Esophagus squamous epithelium (tissue), 5 donors: ENCODE results near the gene GIN1. TPM values are rescaled to one million over a fixed set of nuclear protein-coding genes. Genes with fewer than 3 reads are reported as not detected.
"Not testable (repeated sequence)": the region's sequence is repeated elsewhere in the genome, so short reads cannot be mapped to it uniquely, and the experiment has no call there.

Source experiments
- DNase-seq: peaks from one replicate; lab custom pipeline; 2025; lab: John Stamatoyannopoulos, UW
- H3K27ac ChIP-seq, 4 donors: fragments of 200-600 bp; sonication (generic); one replicate each; pipeline ENCODE4 v1.5.1; 2016 to 2019; ENCODE audit warnings: mild to moderate bottlenecking in 1 of 4
- H3K27me3 ChIP-seq, 4 donors: fragments of 200-600 bp; sonication (generic); 1 replicate in 3 of 4; 2 replicates in 1 of 4; pipeline versions ENCODE4 v1.5.1 to v1.6.0; 2017 to 2021; ENCODE audit warnings: antibody characterized with exemption in 1 of 4
- H3K36me3 ChIP-seq, 3 donors: fragments of 200-600 bp; sonication (generic); one replicate each; pipeline ENCODE4 v1.5.1; 2016 to 2019
- H3K4me1 ChIP-seq, 3 donors: fragments of 200-600 bp; sonication (generic); one replicate each; pipeline ENCODE4 v1.5.1; 2017 to 2019
- H3K4me3 ChIP-seq, 4 donors: fragments of 200-600 bp; sonication (generic); 1 replicate in 3 of 4; 2 replicates in 1 of 4; pipeline ENCODE4 v1.5.1; 2016 to 2019; ENCODE audit warnings: mild to moderate bottlenecking in 2 of 4, moderate library complexity in 1 of 4
- H3K9me3 ChIP-seq, 3 donors: fragments of 200-600 bp; sonication (generic); one replicate each; pipeline ENCODE4 v1.5.1; 2016 to 2019
- CTCF ChIP-seq, 6 experiments: fragments of 450-650 bp in 4 of 6; fragments of 200-600 bp in 2 of 6; sonication (generic) in 2 of 6; IDR thresholded peaks; one replicate each; pipeline ENCODE4 v1.5.1; 2016 to 2019; ENCODE audit warnings: antibody characterized with exemption in 6 of 6, mild to moderate bottlenecking in 4 of 6, moderate library complexity in 4 of 6
- POLR2A ChIP-seq, 4 donors: fragments of 450-650 bp; IDR thresholded peaks; one replicate each; pipeline ENCODE4 v1.6.1; 2017; ENCODE audit warnings: antibody characterized with exemption in 4 of 4, mild to moderate bottlenecking in 4 of 4, moderate library complexity in 3 of 4
- WGBS, 2 donors: methylation state at CpG; one replicate each; pipeline ENCODE4 v1.1.5; 2018; 5-methylcytosine and 5-hydroxymethylcytosine counted together
- intact Hi-C: fragments of 100-400 bp; cut with DNase I; formaldehyde crosslinking; loops from one replicate; pipeline ENCODE4 v1.15.0; 2022
- total RNA-seq, 4 donors: library from RNA; depleted of rRNA; stranded (reverse); fragments of >200 nt; gene quantifications; one replicate each; pipeline ENCODE4 v1.1.0, GENCODE V29; 2016
- donor health status: DM: yes; HTN: yes; CAD: no.

The GIN1 gene
- total RNA-seq, 4 donors from 2014 or later, result 1.5 to 6.8 (median 3.7) TPM

- H3K27me3 ChIP-seq, result no peaks in the 10 kb centered on the region
- no peak overlapping the region for H3K4me3 ChIP-seq
- no peaks in the 10 kb centered on the region for H3K9me3 ChIP-seq
- H3K4me1 ChIP-seq, result no peaks in the 10 kb centered on the region
- WGBS, 2 donors, result 12 to 25% methylated on average over 3 of the region's 3 CpGs
- H3K36me3 ChIP-seq, result no peaks in the 10 kb centered on the region
- H3K27ac ChIP-seq, result no peak overlapping the region
- no peak for DNase-seq
- TF ChIP-seq POLR2A (IDR thresholded peaks at IDR 0.05) (no peak), CTCF (IDR thresholded peaks at IDR 0.05) (no peak)
- intact Hi-C loops, result no loop called here
Observed at GRCh38 chr5:103060424-103060954, 59.4 kb downstream of the GIN1 start.

- no peaks in the 10 kb centered on the region for H3K36me3 ChIP-seq
- H3K9me3 ChIP-seq, result no peaks in the 10 kb centered on the region
- 82% methylated on average over 3 of the region's 3 CpGs for WGBS, 2 donors
- DNase-seq, result no peak
- H3K27me3 ChIP-seq, result no peaks in the 10 kb centered on the region
- TF ChIP-seq POLR2A (IDR thresholded peaks at IDR 0.05), result no peak
- no peak for TF ChIP-seq CTCF (IDR thresholded peaks at IDR 0.05)
- no peak overlapping the region for H3K27ac ChIP-seq
- H3K4me3 ChIP-seq, result no peak overlapping the region
- intact Hi-C loops, result no loop called here
- H3K4me1 ChIP-seq, result no peaks in the 10 kb centered on the region
Observed at GRCh38 chr5:103059525-103059924, 60.4 kb downstream of the GIN1 start.

- TF ChIP-seq POLR2A (IDR thresholded peaks at IDR 0.05), result no peak
- no peak for TF ChIP-seq CTCF (IDR thresholded peaks at IDR 0.05)
- Histone ChIP-seq H3K9me3 (no peaks in the 10 kb centered on the region), H3K4me3 (no peak overlapping the region), H3K27ac (no peak overlapping the region), H3K4me1 (no peaks in the 10 kb centered on the region), H3K36me3 (no peaks in the 10 kb centered on the region), H3K27me3 (no peaks in the 10 kb centered on the region)
- WGBS, 2 donors, result 60 to 73% methylated on average over 5 to 7 of the region's 7 CpGs
- DNase-seq, result no peak
- intact Hi-C loops, result no loop called here
Observed at GRCh38 chr5:103057208-103058130, 62.5 kb downstream of the GIN1 start.

- H3K27me3 ChIP-seq, H3K36me3 ChIP-seq, H3K27ac ChIP-seq, H3K9me3 ChIP-seq, DNase-seq, H3K4me3 ChIP-seq, H3K4me1 ChIP-seq, intact Hi-C loops: not testable (repeated sequence)
- 92% methylated on average over 18 to 20 of the region's 22 CpGs for WGBS, 2 donors
Observed at GRCh38 chr5:103046706-103047105, 73.2 kb downstream of the GIN1 start.

- TF ChIP-seq CTCF (IDR thresholded peaks at IDR 0.05), result peak in 4 of 6 experiments; percentile 12 to 49 (median 40)
- TF ChIP-seq POLR2A (IDR thresholded peaks at IDR 0.05), result no peak
- no peaks in the 10 kb centered on the region for H3K4me1 ChIP-seq
- H3K27me3 ChIP-seq, result peaks cover 0 to 5% (median 0%) of the 10 kb centered on the region in 4 donors
- WGBS, 2 donors, result 33 to 34% methylated on average over 4 of the region's 4 CpGs
- H3K27ac ChIP-seq, result no peak overlapping the region
- H3K9me3 ChIP-seq, result no peaks in the 10 kb centered on the region
- no peaks in the 10 kb centered on the region for H3K36me3 ChIP-seq
- intact Hi-C loops, result no loop called here
- DNase-seq, result no peak
- no peak overlapping the region for H3K4me3 ChIP-seq
Observed at GRCh38 chr5:103041071-103041676, 78.8 kb downstream of the GIN1 start.
